HG03159 (cell line): Measurements from ENCODE around the gene COTL1.

Experiments
- ATAC-seq: cut with Tn5 transposase; IDR thresholded peaks from one replicate; pipeline ENCODE4 v1.9.1; 2021; ENCODE audit warnings: mild to moderate bottlenecking, moderate library complexity; ENCODE audit not compliant: unreplicated experiment

Gene COTL1

DNA sequence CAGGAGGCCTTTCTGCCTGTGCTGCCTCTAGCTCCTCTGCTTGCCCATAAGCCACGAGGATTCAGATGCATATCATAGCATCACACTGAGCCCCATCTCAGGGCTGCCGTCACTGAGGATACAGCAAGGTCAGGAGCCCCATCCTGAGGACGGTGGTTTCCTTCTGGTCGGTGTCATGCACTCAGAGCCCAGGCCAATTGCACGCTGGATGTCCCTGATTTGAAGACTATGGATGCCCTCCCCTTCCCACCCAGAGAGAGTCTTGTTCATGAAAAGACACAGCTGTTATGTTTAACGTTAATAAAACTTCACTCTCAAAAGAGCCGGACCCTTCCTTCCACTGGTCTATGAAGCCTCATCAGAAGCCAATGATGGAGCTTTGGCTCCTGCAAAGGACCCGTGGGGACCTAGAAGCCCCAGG is 19.9 kb downstream of the COTL1 start:
- ATAC-seq, result no peak

DNA sequence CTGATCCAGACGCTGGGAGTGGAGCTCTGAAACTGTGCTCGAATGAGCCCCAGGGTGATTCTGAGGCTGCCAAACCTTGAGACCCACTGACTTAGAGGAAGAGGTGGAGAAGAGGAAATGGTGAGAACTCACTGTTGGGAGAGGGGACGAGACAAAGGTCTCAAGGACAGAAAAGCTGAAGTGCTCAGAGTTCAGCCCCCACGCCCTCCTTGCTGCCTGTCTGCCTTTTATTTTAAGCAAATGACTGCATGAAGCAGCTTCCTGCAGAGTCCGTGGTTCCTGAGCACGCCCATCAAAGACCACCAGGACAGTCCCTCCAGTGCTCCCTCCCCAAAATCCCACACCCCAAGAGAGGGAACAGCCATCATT is 20.4 kb downstream of the COTL1 start:
- ATAC-seq, result no peak

- no peak for ATAC-seq
These were observed 20.9 kb downstream of the COTL1 start for GRCh38 chr16:84596801-84597527.

DNA sequence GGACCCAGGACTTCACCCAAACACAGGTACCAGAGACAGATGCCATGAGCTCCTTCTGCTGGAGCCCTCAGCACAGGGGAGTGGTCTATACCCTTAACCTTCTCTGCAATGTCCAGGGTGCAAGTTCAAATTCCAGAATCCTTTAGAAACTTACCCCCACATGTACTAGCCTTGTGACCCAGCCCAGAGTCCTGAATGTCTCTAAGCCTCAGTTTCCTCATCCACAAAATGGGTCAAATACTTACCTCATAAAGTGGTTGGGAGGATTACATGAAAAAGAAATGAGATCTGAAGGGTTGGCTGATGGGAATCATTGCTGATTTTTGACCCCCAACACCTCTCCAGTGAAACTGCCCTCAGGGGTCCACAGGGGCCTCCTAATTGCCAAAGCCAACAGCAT is 21.7 kb downstream of the COTL1 start:
- ATAC-seq, result no peak

GRCh38 chr16:84595052-84595481 is 22.8 kb downstream of the COTL1 start:
- no peak for ATAC-seq

GRCh38 chr16:84594725-84595038 is 23.2 kb downstream of the COTL1 start:
- no peak for ATAC-seq

- ATAC-seq, result peak; percentile 91
These were observed 23.8 kb downstream of the COTL1 start for GRCh38 chr16:84593825-84594724.

- ATAC-seq, result no peak
These were observed 25.2 kb downstream of the COTL1 start for GRCh38 chr16:84592718-84593117.

DNA sequence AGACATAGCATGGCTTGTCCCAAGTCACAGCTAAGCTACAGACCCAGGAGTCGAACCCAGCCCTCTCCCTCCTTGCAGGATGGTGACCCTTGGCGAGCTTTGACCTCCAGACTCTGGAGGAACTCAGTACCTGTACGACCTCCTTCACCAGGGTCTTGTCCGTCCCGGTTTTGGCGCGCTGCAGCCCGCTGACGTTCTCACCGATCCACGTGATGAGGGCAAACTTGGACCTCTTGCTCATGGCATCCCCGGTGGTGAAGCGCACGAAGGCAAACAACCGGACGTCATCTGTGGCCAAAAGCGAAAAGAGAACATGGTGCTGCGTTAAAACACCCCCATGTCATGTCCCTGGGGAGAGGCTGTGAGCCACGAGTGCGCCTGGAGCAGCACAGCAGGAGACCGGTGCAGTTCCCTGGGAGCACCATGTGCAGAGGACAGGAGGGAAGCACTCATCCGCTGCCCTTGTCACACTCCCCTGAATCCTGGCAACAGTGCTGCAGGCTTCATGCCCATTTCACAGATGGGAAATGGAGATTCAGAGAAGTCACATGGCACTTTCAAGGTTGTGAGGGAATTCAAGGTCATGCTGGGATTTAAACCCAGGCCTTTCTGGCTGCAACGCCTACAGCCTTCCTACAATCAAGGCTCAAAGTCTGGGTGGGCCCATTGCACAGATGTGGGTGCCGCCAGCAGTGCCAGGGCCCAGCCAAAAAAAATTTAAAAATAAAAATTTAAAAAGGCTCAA is 27.7 kb downstream of the COTL1 start:
- ATAC-seq, result no peak

DNA sequence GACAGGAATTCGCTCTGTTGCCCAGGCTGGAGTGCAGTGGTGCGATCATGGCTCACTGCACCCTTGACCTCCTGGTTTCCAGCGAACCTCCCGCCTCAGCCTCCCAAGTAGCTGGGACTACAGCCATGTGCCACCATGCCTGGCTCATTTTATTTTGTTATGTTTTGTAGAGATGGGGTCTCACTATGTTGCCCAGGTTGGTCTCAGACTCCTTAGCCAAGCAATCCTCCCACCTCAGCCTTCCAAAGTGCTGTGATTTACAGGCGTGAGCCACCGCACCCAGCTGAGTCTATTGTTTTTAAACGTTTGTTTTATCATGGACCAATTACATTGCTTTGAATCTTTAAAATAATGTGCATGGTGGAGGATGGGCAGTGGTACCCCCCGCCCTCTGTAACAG is 28.9 kb downstream of the COTL1 start:
- no peak for ATAC-seq

DNA sequence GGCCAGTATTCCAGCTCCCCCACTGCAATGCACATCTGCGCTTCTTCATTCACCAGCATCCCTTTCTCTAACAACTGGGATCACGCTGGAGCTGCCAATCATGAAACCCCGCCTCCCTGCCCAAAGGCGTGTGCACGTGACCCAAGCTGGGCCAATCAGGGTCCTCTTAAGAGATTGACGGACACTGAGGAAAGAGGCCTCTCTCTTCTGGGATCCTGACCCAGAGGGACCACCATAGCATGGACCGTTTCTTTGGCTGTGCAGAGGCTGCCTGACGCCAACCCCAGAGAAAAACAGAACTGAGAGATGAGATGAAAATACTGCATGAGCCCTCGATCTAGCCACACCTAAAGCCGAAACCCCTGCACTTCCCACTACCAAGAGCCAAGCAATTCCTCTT is 32.0 kb downstream of the COTL1 start:
- peak; percentile 58 for ATAC-seq

- no peak for ATAC-seq
These were observed 32.4 kb downstream of the COTL1 start for GRCh38 chr16:84585467-84585866.

GRCh38 chr16:84584678-84585077 is 33.2 kb downstream of the COTL1 start:
- no peak for ATAC-seq

- no peak for ATAC-seq
These were observed 33.9 kb downstream of the COTL1 start for GRCh38 chr16:84583995-84584394.

DNA sequence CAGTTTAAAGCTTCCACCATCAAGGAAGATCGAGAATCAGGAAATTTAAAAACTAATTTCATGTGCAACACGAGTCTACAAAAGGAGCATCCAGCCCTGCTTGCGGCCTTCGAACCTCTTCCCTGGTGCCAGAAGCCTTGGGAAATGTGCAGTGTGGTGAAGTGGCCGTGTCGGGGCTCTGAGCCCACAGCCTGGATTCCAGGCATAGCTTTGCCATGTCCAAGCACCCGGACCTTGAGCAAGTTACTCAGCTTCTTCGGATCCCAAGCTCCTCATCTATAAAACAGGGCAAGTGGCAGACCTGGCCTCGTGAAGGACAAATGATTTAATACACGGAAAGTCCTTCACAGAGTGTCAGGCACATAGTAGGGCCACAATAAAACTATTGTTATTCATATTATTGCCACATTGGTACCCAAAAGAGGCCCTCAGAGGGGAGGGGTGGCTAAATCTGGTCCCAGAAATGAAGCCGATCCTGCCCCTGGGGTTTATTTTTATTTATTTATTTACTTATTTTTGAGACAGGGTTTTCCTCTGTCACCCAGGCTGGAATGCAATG is 34.8 kb downstream of the COTL1 start:
- no peak for ATAC-seq

- ATAC-seq, result no peak
These were observed 36.7 kb downstream of the COTL1 start for GRCh38 chr16:84581158-84581557.

DNA sequence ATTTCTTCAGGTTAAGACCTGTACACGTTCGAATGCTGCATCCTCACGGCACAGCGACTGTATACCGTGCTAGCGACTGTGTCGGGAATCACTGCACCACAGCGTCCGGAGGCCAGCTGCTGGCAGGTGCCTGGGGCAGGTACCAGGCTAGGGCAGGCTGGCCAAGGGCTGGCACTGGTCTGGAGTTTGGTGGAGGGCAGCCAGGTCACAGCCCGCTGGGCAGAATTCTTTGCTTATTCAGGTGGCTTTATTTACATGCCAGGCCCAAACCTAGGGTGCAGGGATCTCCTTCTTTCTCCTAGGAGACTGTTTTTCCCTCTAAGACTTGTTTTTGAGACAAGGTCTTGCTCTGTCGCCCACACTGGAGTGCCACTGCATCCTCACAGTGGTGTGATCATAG is 37.9 kb downstream of the COTL1 start:
- no peak for ATAC-seq

DNA sequence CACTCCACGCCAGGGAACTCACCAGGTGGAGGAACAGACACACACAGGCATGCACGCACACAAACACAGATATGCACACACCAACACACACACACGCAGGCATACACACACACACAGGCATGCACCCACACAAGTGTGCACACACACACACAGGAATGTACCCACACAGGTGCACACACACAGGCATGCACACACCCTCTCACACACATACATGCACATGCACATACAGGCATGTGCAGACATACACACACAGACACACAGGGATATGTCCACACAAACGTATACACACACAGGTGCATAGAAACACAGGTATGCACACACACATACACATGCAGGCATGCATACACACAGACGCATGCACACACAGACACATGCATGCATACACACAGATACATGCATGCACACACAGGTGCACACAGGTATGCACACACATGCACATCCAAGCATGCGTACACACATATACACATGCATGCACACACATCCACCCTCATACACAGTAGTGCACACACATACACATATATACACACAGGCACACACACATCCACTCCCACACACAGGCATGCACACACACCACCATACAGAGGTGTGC is 39.2 kb downstream of the COTL1 start:
- no peak for ATAC-seq

GRCh38 chr16:84577034-84577803 is 40.7 kb downstream of the COTL1 start:
- ATAC-seq, result no peak

DNA sequence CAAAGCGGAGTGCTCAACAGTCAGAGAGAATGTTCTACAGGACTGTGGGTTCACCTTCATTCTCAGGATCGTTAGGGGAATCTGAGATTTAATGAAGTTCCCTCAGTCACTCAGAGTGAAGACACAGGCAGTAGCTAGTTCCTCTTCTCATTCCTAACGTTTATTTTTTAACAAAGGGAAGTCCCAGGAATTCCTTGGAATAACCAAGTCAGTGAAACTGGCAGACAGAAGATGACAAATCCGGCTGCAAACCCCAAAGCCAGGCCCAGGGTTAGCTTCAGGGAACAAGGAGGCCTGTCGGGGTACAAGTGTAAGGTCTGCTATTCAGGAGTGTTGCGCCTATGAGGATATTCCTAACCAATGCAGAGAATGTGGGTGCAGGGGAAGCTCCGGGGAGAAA is 42.0 kb downstream of the COTL1 start:
- ATAC-seq, result no peak
